ENCODE measurements around the gene MARCHF10. TPM values are rescaled to one million over a fixed set of nuclear protein-coding genes. Genes with fewer than 3 reads are reported as not detected.
"Not testable (repeated sequence)": the region's sequence is repeated elsewhere in the genome, so short reads cannot be mapped to it uniquely, and the experiment has no call there.

Gene MARCHF10
- total and polyA plus RNA-seq, 2 donors (not counting 3 experiments of a cell fraction or from before 2014, with no cell fraction given), result 0.11 TPM; not detected in 1

GRCh38 chr17:62700964-62701705 is 107.0 kb downstream of the MARCHF10 start:
- Histone ChIP-seq H3K79me2 (ENCODE audit: control insufficient read depth, insufficient read depth, low read length) (no peaks in the 10 kb centered on the region), H4K20me1 (replicated peaks; ENCODE audit: control insufficient read depth, extremely low read depth, insufficient read depth, low read length) (no peaks in the 10 kb centered on the region), H3K4me3 (replicated peaks in 1 of 3; ENCODE audit: insufficient read depth in 1 of 3, low read depth in 1 of 3, low read length in 3 of 3) (no peak overlapping the region), H3K27ac (ENCODE audit: insufficient read depth, low read depth, low read length) (no peak overlapping the region), H3K27me3 (ENCODE audit: control insufficient read depth in 2 of 2, insufficient read depth in 2 of 2, low read length in 2 of 2) (no peaks in the 10 kb centered on the region), H3K9me1 (replicated peaks; ENCODE audit: control insufficient read depth, extremely low read depth, insufficient read depth, low read length) (no peaks in the 10 kb centered on the region), H3K4me2 (ENCODE audit: insufficient read depth, low read length) (no peak overlapping the region), H2AFZ (ENCODE audit: low read depth, low read length) (no peak overlapping the region), H3K9me3 (replicated peaks; ENCODE audit: control insufficient read depth, insufficient read depth, low read length) (no peaks in the 10 kb centered on the region), H3K36me3 (ENCODE audit: control insufficient read depth in 2 of 2, extremely low read depth in 1 of 2, insufficient read depth in 2 of 2, low read length in 2 of 2) (no peaks in the 10 kb centered on the region), H3K4me1 (ENCODE audit: control insufficient read depth, extremely low read depth, insufficient read depth, low read length) (peaks cover 30% of the 10 kb centered on the region), H3K9ac (replicated peaks; ENCODE audit: extremely low read depth, insufficient read depth, low read length) (no peak overlapping the region)
- TF ChIP-seq MYC (IDR thresholded peaks at IDR 0.05; ENCODE audit: low read depth, low read length), result no peak
- no peak for TF ChIP-seq FOS (IDR thresholded peaks at IDR 0.05; ENCODE audit: borderline replicate concordance, insufficient read depth, low read length)
- TF ChIP-seq, protein P1, sequence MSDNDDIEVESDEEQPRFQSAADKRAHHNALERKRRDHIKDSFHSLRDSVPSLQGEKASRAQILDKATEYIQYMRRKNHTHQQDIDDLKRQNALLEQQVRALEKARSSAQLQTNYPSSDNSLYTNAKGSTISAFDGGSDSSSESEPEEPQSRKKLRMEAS (IDR thresholded peaks at IDR 0.05; ENCODE audit: insufficient read depth, insufficient read length), result no peak
- TF ChIP-seq JUN (IDR thresholded peaks at IDR 0.05; ENCODE audit: borderline replicate concordance, insufficient read depth, insufficient read length, low read depth), result no peak
- no peak for TF ChIP-seq EZH2 (IDR thresholded peaks at IDR 0.05; ENCODE audit: borderline replicate concordance, low read depth, low read length, severe bottlenecking)
- no peak for TF ChIP-seq GATA2 (IDR thresholded peaks at IDR 0.05; ENCODE audit: insufficient read depth, insufficient read length, low read depth, low read length)
- TF ChIP-seq CTCF (IDR thresholded peaks at IDR 0.05; ENCODE audit: extremely low read depth in 1 of 2, insufficient read depth in 1 of 2, low read depth in 1 of 2, low read length in 2 of 2), result no peak
- no peak for TF ChIP-seq POLR2A (IDR thresholded peaks at IDR 0.05; ENCODE audit: low read depth, low read length)
- TF ChIP-seq POLR2AphosphoS5 (IDR thresholded peaks at IDR 0.05; ENCODE audit: insufficient read depth, low read depth, low read length), result no peak
- FAIRE-seq (no peak), DNase-seq (ENCODE audit: low read depth, low spot score) (no peak)
- intact Hi-C loops (cut with micrococcal nuclease), result loop anchor here (10.0 kb wide), 1 partner anchor 276 kb away; the partner anchor contains the start of gene METTL2A
- ChIA-PET CTCF (interaction anchor here (0.6 to 2.2 kb wide), 3 partner anchors 28 to 706 kb away, joined by 3 to 5 read pairs (median 4); no protein-coding TSS in a partner anchor), POLR2A (no interaction called here)
- no TSS peak for BruUV-seq (replicated peaks)
- dilution Hi-C loops (cut with MboI; ENCODE audit: extremely low pct_ligation_motif_present, low sequenced_read_pairs), result no loop called here

DNA sequence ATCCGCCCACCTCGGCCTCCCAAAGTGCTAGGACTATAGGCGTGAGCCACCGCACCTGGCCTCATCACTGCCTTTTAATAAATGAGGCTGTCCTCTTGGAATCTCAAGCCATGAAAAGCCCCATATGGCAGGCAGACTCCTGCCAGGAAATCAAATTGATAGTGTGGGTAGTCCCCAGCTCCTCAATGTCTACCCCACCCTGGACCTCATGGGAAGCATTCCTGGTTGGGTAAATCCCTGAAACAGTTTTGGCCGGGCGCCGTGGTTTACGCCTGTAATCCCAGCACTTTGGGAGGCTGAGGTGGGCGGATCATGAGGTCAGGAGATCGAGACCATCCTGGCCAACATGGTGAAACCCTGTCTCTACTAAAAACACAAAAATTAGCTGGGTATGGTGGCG is 109.7 kb downstream of the MARCHF10 start:
- H3K27me3 ChIP-seq (ENCODE audit: control insufficient read depth in 2 of 2, insufficient read depth in 2 of 2, low read length in 2 of 2); FAIRE-seq; H3K4me2 ChIP-seq (ENCODE audit: insufficient read depth, low read length); H3K79me2 ChIP-seq (ENCODE audit: control insufficient read depth, insufficient read depth, low read length); H3K27ac ChIP-seq (ENCODE audit: insufficient read depth, low read depth, low read length); POLR2A ChIA-PET; H3K9ac ChIP-seq (replicated peaks; ENCODE audit: extremely low read depth, insufficient read depth, low read length); DNase-seq (ENCODE audit: low read depth, low spot score); CTCF ChIA-PET; H3K36me3 ChIP-seq (ENCODE audit: control insufficient read depth in 2 of 2, extremely low read depth in 1 of 2, insufficient read depth in 2 of 2, low read length in 2 of 2); H3K4me3 ChIP-seq (replicated peaks in 1 of 3; ENCODE audit: insufficient read depth in 1 of 3, low read depth in 1 of 3, low read length in 3 of 3); H4K20me1 ChIP-seq (replicated peaks; ENCODE audit: control insufficient read depth, extremely low read depth, insufficient read depth, low read length); intact Hi-C loops (cut with micrococcal nuclease); dilution Hi-C loops (cut with MboI; ENCODE audit: extremely low pct_ligation_motif_present, low sequenced_read_pairs); H3K9me3 ChIP-seq (replicated peaks; ENCODE audit: control insufficient read depth, insufficient read depth, low read length); H2AFZ ChIP-seq (ENCODE audit: low read depth, low read length); H3K9me1 ChIP-seq (replicated peaks; ENCODE audit: control insufficient read depth, extremely low read depth, insufficient read depth, low read length); BruUV-seq (replicated peaks): not testable (repeated sequence)
- H3K4me1 ChIP-seq (ENCODE audit: control insufficient read depth, extremely low read depth, insufficient read depth, low read length), result peaks cover 23% of the 10 kb centered on the region
